SU-DHL-6 (cell line): ENCODE data around the gene GPR50.

ENCODE experiments used
- CTCF ChIP-seq: fragments of 200-600 bp; sonication (generic); IDR thresholded peaks from one replicate; pipeline ENCODE4 v1.5.1; 2017; ENCODE audit warnings: antibody characterized with exemption, mild to moderate bottlenecking, low read length, moderate library complexity; ENCODE audit not compliant: insufficient read depth, poor library complexity, severe bottlenecking
- EZH2phosphoT487 ChIP-seq: fragments of 200-600 bp; sonication (generic), shearing (Covaris generic); conservative IDR thresholded peaks from 2 replicates; pipeline ENCODE4 v1.6.1; 2018; ENCODE audit warnings: mild to moderate bottlenecking, antibody characterized with exemption, low read length, moderate library complexity, mixed read lengths

- TF ChIP-seq CTCF (no peak), EZH2phosphoT487 (no peak)
Observed at GRCh38 chrX:151180400-151180799, 4.0 kb downstream of the GPR50 start.
